Subcutaneous abdominal adipose tissue (tissue), 5 donors: ENCODE results near the gene WBP4.
"Not testable (repeated sequence)": the region's sequence is repeated elsewhere in the genome, so short reads cannot be mapped to it uniquely, and the experiment has no call there.

Experiments used
- H3K27ac ChIP-seq: one replicate; pipeline ENCODE4 v1.7.0; 2013; ENCODE audit warnings: low read depth, mild to moderate bottlenecking, inconsistent platforms, low read length, moderate library complexity
- H3K27me3 ChIP-seq, 5 donors: one replicate each; pipeline ENCODE4 v1.7.0; 2013; ENCODE audit warnings: low read length in 5 of 5, inconsistent platforms in 1 of 5; ENCODE audit not compliant: control insufficient read depth in 5 of 5, insufficient read depth in 4 of 5
- H3K36me3 ChIP-seq, 5 donors: one replicate each; pipeline ENCODE4 v1.7.0; 2013; ENCODE audit warnings: low read length in 5 of 5; ENCODE audit not compliant: control insufficient read depth in 5 of 5, insufficient read depth in 5 of 5
- H3K4me1 ChIP-seq, 5 donors: one replicate each; pipeline ENCODE4 v1.7.0; 2013; ENCODE audit warnings: low read length in 5 of 5, mild to moderate bottlenecking in 3 of 5, moderate library complexity in 1 of 5; ENCODE audit not compliant: control insufficient read depth in 5 of 5, insufficient read depth in 5 of 5
- H3K4me3 ChIP-seq, 5 donors: one replicate each; pipeline ENCODE4 v1.7.0; 2013; ENCODE audit warnings: low read length in 5 of 5, low read depth in 1 of 5
- H3K9ac ChIP-seq, 5 donors: one replicate each; pipeline ENCODE4 v1.7.0; 2013; ENCODE audit warnings: low read length in 5 of 5, mild to moderate bottlenecking in 4 of 5, moderate library complexity in 3 of 5
- H3K9me3 ChIP-seq, 5 donors: one replicate each; pipeline ENCODE4 v1.7.0; 2013; ENCODE audit warnings: low read length in 5 of 5; ENCODE audit not compliant: control insufficient read depth in 5 of 5
- donor health status: healthy.
- donor health status: healthy.
- donor health status: healthy.
- donor health status: healthy.
- donor health status: healthy.

The WBP4 gene

GRCh38 chr13:41025518-41025917, 35.8 kb upstream of the WBP4 start:
- Histone ChIP-seq H3K4me3 (no peak overlapping the region), H3K9me3 (no peaks in the 10 kb centered on the region), H3K27ac (no peak overlapping the region), H3K4me1 (peaks cover 0 to 7% (median 4%) of the 10 kb centered on the region in 5 donors), H3K36me3 (peaks cover 0 to 8% (median 0%) of the 10 kb centered on the region in 5 donors), H3K9ac (no peak overlapping the region), H3K27me3 (no peaks in the 10 kb centered on the region)

- Histone ChIP-seq H3K36me3 (peaks cover 0 to 8% (median 0%) of the 10 kb centered on the region in 5 donors), H3K27ac (no peak overlapping the region), H3K9ac (no peak overlapping the region), H3K27me3 (no peaks in the 10 kb centered on the region), H3K4me3 (no peak overlapping the region), H3K4me1 (peaks cover 0 to 7% (median 4%) of the 10 kb centered on the region in 5 donors), H3K9me3 (no peaks in the 10 kb centered on the region)
These were observed 34.5 kb upstream of the WBP4 start for GRCh38 chr13:41026788-41027187.

- no peak overlapping the region for H3K27ac ChIP-seq
- H3K9ac ChIP-seq, result no peak overlapping the region
- H3K4me1 ChIP-seq, result peaks cover 0 to 7% (median 4%) of the 10 kb centered on the region in 5 donors
- H3K9me3 ChIP-seq, result no peaks in the 10 kb centered on the region
- H3K4me3 ChIP-seq, result no peak overlapping the region
- no peaks in the 10 kb centered on the region for H3K27me3 ChIP-seq
- H3K36me3 ChIP-seq, result peaks cover 0 to 8% (median 0%) of the 10 kb centered on the region in 5 donors
These were observed 33.3 kb upstream of the WBP4 start for GRCh38 chr13:41028051-41028450.

GRCh38 chr13:41029629-41030028, 31.7 kb upstream of the WBP4 start:
- Histone ChIP-seq H3K4me1 (peaks cover 0 to 7% (median 5%) of the 10 kb centered on the region in 5 donors), H3K27ac (no peak overlapping the region), H3K36me3 (peaks cover 0 to 8% (median 0%) of the 10 kb centered on the region in 5 donors), H3K27me3 (no peaks in the 10 kb centered on the region), H3K4me3 (no peak overlapping the region), H3K9ac (no peak overlapping the region), H3K9me3 (no peaks in the 10 kb centered on the region)

GRCh38 chr13:41032691-41033376, 28.5 kb upstream of the WBP4 start:
- Histone ChIP-seq H3K4me3 (no peak overlapping the region), H3K4me1 (peaks cover 3 to 12% (median 5%) of the 10 kb centered on the region in 5 donors), H3K9ac (no peak overlapping the region), H3K36me3 (no peaks in the 10 kb centered on the region), H3K27me3 (no peaks in the 10 kb centered on the region), H3K9me3 (no peaks in the 10 kb centered on the region), H3K27ac (no peak overlapping the region)

GRCh38 chr13:41034382-41034781, 26.9 kb upstream of the WBP4 start:
- Histone ChIP-seq H3K4me1 (peaks cover 0 to 7% (median 5%) of the 10 kb centered on the region in 5 donors), H3K4me3 (no peak overlapping the region), H3K9ac (no peak overlapping the region), H3K9me3 (no peaks in the 10 kb centered on the region), H3K36me3 (no peaks in the 10 kb centered on the region), H3K27ac (no peak overlapping the region), H3K27me3 (no peaks in the 10 kb centered on the region)

GRCh38 chr13:41034881-41035280, 26.4 kb upstream of the WBP4 start:
- Histone ChIP-seq H3K9me3 (no peaks in the 10 kb centered on the region), H3K27ac (no peak overlapping the region), H3K27me3 (no peaks in the 10 kb centered on the region), H3K9ac (no peak overlapping the region), H3K36me3 (no peaks in the 10 kb centered on the region), H3K4me1 (peaks cover 0 to 10% (median 7%) of the 10 kb centered on the region in 5 donors), H3K4me3 (no peak overlapping the region)

- not testable (repeated sequence) for H3K4me3 ChIP-seq, H3K9me3 ChIP-seq, H3K27me3 ChIP-seq, H3K9ac ChIP-seq, H3K36me3 ChIP-seq, H3K27ac ChIP-seq
- H3K4me1 ChIP-seq, result peaks cover 0 to 10% (median 7%) of the 10 kb centered on the region in 5 donors
These were observed 24.8 kb upstream of the WBP4 start for GRCh38 chr13:41036557-41036956.

- Histone ChIP-seq H3K9ac (no peak overlapping the region), H3K27ac (no peak overlapping the region), H3K36me3 (no peaks in the 10 kb centered on the region), H3K27me3 (no peaks in the 10 kb centered on the region), H3K4me1 (peaks cover 0 to 8% (median 4%) of the 10 kb centered on the region in 5 donors), H3K9me3 (no peaks in the 10 kb centered on the region), H3K4me3 (no peak overlapping the region)
These were observed 21.6 kb upstream of the WBP4 start for GRCh38 chr13:41039746-41040145.

GRCh38 chr13:41040584-41041334, 20.6 kb upstream of the WBP4 start:
- Histone ChIP-seq H3K36me3 (no peaks in the 10 kb centered on the region), H3K27me3 (no peaks in the 10 kb centered on the region), H3K9me3 (no peaks in the 10 kb centered on the region), H3K4me1 (peaks cover 0 to 5% (median 0%) of the 10 kb centered on the region in 5 donors), H3K4me3 (no peak overlapping the region), H3K27ac (no peak overlapping the region), H3K9ac (no peak overlapping the region)
